Testis (tissue), 2 donors: ENCODE results near the gene WRAP73.

Experiments
- POLR2A ChIP-seq: fragments of 450-650 bp; IDR thresholded peaks from one replicate; pipeline ENCODE4 v1.6.1; 2017; ENCODE audit warnings: antibody characterized with exemption, mild to moderate bottlenecking, moderate library complexity
- TF ChIP-seq, protein P1 (sequence below), 3 experiments: fragments of 450-650 bp in 2 of 3; fragments of 200-600 bp in 1 of 3; sonication (generic) in 1 of 3; IDR thresholded peaks; one replicate each; pipeline ENCODE4 v1.5.1; 2016 to 2019; ENCODE audit warnings: antibody characterized with exemption in 3 of 3, mild to moderate bottlenecking in 2 of 3, moderate library complexity in 1 of 3

DNA sequence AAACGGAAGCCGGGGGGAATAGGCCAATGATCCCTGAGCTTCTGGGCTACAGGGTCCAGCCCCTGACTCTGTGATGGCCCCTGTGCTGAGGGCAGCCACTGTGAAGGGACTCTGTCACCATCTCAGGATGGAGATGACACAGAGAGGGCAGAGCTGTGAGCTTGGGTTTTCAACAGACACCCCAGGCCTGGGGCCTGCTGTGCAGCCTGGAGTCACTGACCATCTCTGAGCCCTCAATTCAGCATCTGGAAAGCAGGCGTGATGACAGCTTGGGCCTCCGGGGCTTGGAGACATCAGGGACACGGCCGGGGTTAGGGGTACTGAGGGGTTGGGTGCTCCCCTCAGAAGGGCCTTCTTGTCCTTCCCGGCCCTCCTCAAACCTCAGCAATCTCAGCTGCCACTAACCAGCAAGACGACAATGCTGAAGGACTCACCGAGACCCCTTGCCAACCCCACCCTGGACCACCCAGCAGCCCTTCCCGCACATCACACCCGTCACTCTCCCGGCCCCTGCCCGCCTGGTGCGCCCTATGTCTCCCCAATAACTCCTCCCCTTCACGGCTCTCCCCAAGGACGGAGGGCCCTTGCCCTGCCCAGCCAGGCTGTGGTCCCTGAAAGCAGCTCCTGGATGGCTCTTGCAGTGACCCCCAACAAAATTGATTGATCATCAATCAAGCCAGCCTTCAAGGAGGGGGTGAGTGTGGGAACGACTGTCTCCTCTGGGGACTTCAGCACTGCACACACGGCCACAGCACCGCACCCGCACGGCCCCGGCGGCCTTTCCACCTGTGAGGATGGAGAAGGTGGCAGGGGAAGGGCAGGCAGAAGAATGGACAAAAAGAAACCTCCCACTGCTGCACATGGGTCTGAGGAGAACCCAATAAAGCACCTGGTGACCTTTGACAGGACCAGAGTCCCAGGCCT is 42.9 kb downstream of the WRAP73 start:
- TF ChIP-seq, protein P1, sequence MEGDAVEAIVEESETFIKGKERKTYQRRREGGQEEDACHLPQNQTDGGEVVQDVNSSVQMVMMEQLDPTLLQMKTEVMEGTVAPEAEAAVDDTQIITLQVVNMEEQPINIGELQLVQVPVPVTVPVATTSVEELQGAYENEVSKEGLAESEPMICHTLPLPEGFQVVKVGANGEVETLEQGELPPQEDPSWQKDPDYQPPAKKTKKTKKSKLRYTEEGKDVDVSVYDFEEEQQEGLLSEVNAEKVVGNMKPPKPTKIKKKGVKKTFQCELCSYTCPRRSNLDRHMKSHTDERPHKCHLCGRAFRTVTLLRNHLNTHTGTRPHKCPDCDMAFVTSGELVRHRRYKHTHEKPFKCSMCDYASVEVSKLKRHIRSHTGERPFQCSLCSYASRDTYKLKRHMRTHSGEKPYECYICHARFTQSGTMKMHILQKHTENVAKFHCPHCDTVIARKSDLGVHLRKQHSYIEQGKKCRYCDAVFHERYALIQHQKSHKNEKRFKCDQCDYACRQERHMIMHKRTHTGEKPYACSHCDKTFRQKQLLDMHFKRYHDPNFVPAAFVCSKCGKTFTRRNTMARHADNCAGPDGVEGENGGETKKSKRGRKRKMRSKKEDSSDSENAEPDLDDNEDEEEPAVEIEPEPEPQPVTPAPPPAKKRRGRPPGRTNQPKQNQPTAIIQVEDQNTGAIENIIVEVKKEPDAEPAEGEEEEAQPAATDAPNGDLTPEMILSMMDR (IDR thresholded peaks at IDR 0.05) = no peak
- no peak for TF ChIP-seq POLR2A
